Hematopoietic multipotent progenitor cell treated with erythropoietin and hydrocortisone succinate and interleukin-3 and kit ligand, for 4 days (in vitro differentiated cells): Measurements from ENCODE around the gene SLC9C2.
A peak's percentile ranks its signal among the peaks of the same experiment; 100 is the strongest.
"Not testable (repeated sequence)": the region's sequence is repeated elsewhere in the genome, so short reads cannot be mapped to it uniquely, and the experiment has no call there.

Experiments used
- DNase-seq: peaks from one replicate; pipeline ENCODE4 v3.0.0-alpha.2; 2015

Gene SLC9C2

GRCh38 chr1:173527151-173527826 is 75.6 kb downstream of the SLC9C2 start:
- peak; percentile 39 for DNase-seq

GRCh38 chr1:173525926-173526325 is 76.9 kb downstream of the SLC9C2 start:
- DNase-seq, result no peak

GRCh38 chr1:173523329-173523728 is 79.5 kb downstream of the SLC9C2 start:
- no peak for DNase-seq

GRCh38 chr1:173520799-173521198 is 82.1 kb downstream of the SLC9C2 start:
- no peak for DNase-seq

- DNase-seq, result not testable (repeated sequence)
These were observed 88.4 kb downstream of the SLC9C2 start for GRCh38 chr1:173514503-173514902.

- DNase-seq, result no peak
These were observed 93.1 kb downstream of the SLC9C2 start for GRCh38 chr1:173509797-173510196.

GRCh38 chr1:173508541-173508940 is 94.3 kb downstream of the SLC9C2 start:
- DNase-seq, result no peak

- DNase-seq, result no peak
These were observed 95.0 kb downstream of the SLC9C2 start for GRCh38 chr1:173507847-173508209.

- no peak for DNase-seq
These were observed 95.5 kb downstream of the SLC9C2 start for GRCh38 chr1:173507205-173507846.

GRCh38 chr1:173506437-173506836 is 96.4 kb downstream of the SLC9C2 start:
- peak; percentile 31 for DNase-seq

- no peak for DNase-seq
These were observed 97.5 kb downstream of the SLC9C2 start for GRCh38 chr1:173505391-173505790.

- DNase-seq, result no peak
These were observed 98.6 kb downstream of the SLC9C2 start for GRCh38 chr1:173504268-173504667.

GRCh38 chr1:173503391-173503790 is 99.5 kb downstream of the SLC9C2 start:
- DNase-seq, result no peak

GRCh38 chr1:173502104-173502503 is 100.8 kb downstream of the SLC9C2 start:
- DNase-seq, result no peak

GRCh38 chr1:173499729-173500128 is 103.1 kb downstream of the SLC9C2 start:
- DNase-seq, result no peak

- no peak for DNase-seq
These were observed 106.0 kb downstream of the SLC9C2 start for GRCh38 chr1:173496757-173497320.

- no peak for DNase-seq
These were observed 107.1 kb downstream of the SLC9C2 start for GRCh38 chr1:173495609-173496267.

- not testable (repeated sequence) for DNase-seq
These were observed 109.7 kb downstream of the SLC9C2 start for GRCh38 chr1:173493125-173493524.

GRCh38 chr1:173491508-173491907 is 111.4 kb downstream of the SLC9C2 start:
- DNase-seq, result no peak

GRCh38 chr1:173489929-173490328 is 112.9 kb downstream of the SLC9C2 start:
- DNase-seq, result no peak

- peak; percentile 45 for DNase-seq
These were observed 113.7 kb downstream of the SLC9C2 start for GRCh38 chr1:173489149-173489600.

GRCh38 chr1:173488001-173488400 is 114.9 kb downstream of the SLC9C2 start:
- no peak for DNase-seq

- no peak for DNase-seq
These were observed 117.5 kb downstream of the SLC9C2 start for GRCh38 chr1:173485401-173485800.

- DNase-seq, result no peak
These were observed 118.6 kb downstream of the SLC9C2 start for GRCh38 chr1:173484276-173484675.
